ENCODE measurements around the gene DPP7. TPM values are rescaled to one million over a fixed set of nuclear protein-coding genes. Genes with fewer than 3 reads are reported as not detected.

The DPP7 gene
- total and polyA plus RNA-seq, 2 experiments from 2014 or later, result 19.7 to 26.8 TPM

- TF ChIP-seq CTCF (conservative IDR thresholded peaks at IDR 0.05; ENCODE audit: low read depth in 2 of 2) (no peak), EZH2phosphoT487 (IDR thresholded peaks at IDR 0.05; ENCODE audit: unreplicated experiment) (no peak), JUNB (IDR thresholded peaks at IDR 0.05; ENCODE audit: unreplicated experiment) (no peak), ETS1 (IDR thresholded peaks at IDR 0.05) (no peak), EZH2 (IDR thresholded peaks at IDR 0.05; ENCODE audit: low read depth, unreplicated experiment) (no peak), CREB1 (CRISPR knock-in tag; IDR thresholded peaks at IDR 0.05; ENCODE audit: low read depth) (no peak)
Observed at GRCh38 chr9:137111788-137112563, 2.6 kb downstream of the DPP7 start (continued).

GRCh38 chr9:137110911-137111787 is 3.4 kb downstream of the DPP7 start:
- Histone ChIP-seq H3K79me2 (replicated peaks; ENCODE audit: insufficient read depth) (no peaks in the 10 kb centered on the region), H3K36me3 (ENCODE audit: insufficient read depth) (no peaks in the 10 kb centered on the region), H2AFZ (no peak overlapping the region), H3K4me1 (ENCODE audit: insufficient read depth) (no peaks in the 10 kb centered on the region; the same call in 1 of the 2 replicates), H3K27me3 (ENCODE audit: insufficient read depth) (peaks cover 34% of the 10 kb centered on the region), H3F3A (replicated peaks; ENCODE audit: low read depth) (no peaks in the 10 kb centered on the region), H3K27ac (ENCODE audit: low read depth) (no peak overlapping the region), H4K20me1 (replicated peaks; ENCODE audit: insufficient read depth) (no peaks in the 10 kb centered on the region), H3K9me2 (ENCODE audit: insufficient read depth) (no peaks in the 10 kb centered on the region), H3K4me3 (no peak overlapping the region), H3K4me2 (no peak overlapping the region)
- no peaks in the 10 kb centered on the region for H3K4me1 Mint-ChIP-seq
- peaks cover 23% of the 10 kb centered on the region for H3K27me3 Mint-ChIP-seq (ENCODE audit: insufficient read depth, low read depth, poor library complexity)
- ATAC-seq (no peak), DNase-seq (ENCODE audit: low spot score) (no peak)
- H3K36me3 Mint-ChIP-seq (ENCODE audit: low read depth), result 0 out of 3 replicates have a peak, but pooled peaks cover 3% of the 10 kb centered on the region
- no peak for TF ChIP-seq ZNF114 (CRISPR knock-in tag; IDR thresholded peaks at IDR 0.05)
- H3K9me3 Mint-ChIP-seq, result no peaks in the 10 kb centered on the region
- H3K4me3 Mint-ChIP-seq, result no peak overlapping the region
- H3K27ac Mint-ChIP-seq, result no peak overlapping the region
